ENCODE measurements around the gene RIC1. TPM values are rescaled to one million over a fixed set of nuclear protein-coding genes. Genes with fewer than 3 reads are reported as not detected.
"Not testable (repeated sequence)": the region's sequence is repeated elsewhere in the genome, so short reads cannot be mapped to it uniquely, and the experiment has no call there.

RIC1 gene
- total RNA-seq, 1 experiment from 2014 or later = 86.8 TPM

- H3K9me2 ChIP-seq (replicated peaks; ENCODE audit: insufficient read depth, low read length); H3K4me2 ChIP-seq (ENCODE audit: low read depth, low read length, poor library complexity, severe bottlenecking); H3K27ac ChIP-seq (ENCODE audit: low read length); H3K9ac ChIP-seq (ENCODE audit: low read length); H2AFZ ChIP-seq (ENCODE audit: low read length); DNase-seq; H3K27me3 ChIP-seq (ENCODE audit: low read length); H4K20me1 ChIP-seq (ENCODE audit: insufficient read depth, low read depth, low read length); H3K4me3 ChIP-seq (ENCODE audit: low read length); H3K4me1 ChIP-seq (ENCODE audit: low read length): not testable (repeated sequence)
- peaks cover 100% of the 10 kb centered on the region for H3K79me2 ChIP-seq (ENCODE audit: low read length)
- H3K9me3 ChIP-seq (ENCODE audit: low read length) = peaks cover 10% of the 10 kb centered on the region
- peaks cover 85% of the 10 kb centered on the region for H3K36me3 ChIP-seq (ENCODE audit: insufficient read depth, low read length)
These were observed 33.9 kb downstream of the RIC1 start for GRCh38 chr9:5662804-5663203.

DNA sequence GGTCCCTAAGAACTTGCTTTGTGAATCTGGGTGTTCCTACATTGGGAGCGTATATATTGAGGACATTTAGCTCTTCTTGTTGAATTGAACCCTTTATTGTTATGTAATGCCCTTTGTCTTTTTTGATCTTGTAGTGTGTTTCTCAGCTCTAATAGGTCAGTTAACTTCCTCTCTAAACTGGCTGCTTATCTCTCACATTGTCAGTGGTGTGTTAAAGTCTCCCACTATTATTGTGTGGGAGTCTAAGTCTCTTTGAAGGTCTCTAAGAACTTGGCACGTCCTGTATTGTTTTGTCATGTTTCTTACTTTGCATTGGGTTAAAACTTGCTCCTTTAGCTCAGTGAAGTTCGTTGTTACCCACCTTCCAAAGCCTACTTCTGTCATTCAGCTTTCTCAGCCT, 36.2 kb downstream of the RIC1 start:
- Histone ChIP-seq H3K9ac (ENCODE audit: low read length) (no peak overlapping the region), H3K36me3 (ENCODE audit: insufficient read depth, low read length) (peaks cover 65% of the 10 kb centered on the region), H4K20me1 (ENCODE audit: insufficient read depth, low read depth, low read length) (no peaks in the 10 kb centered on the region; the same call in 1 of the 2 replicates), H3K4me2 (ENCODE audit: low read depth, low read length, poor library complexity, severe bottlenecking) (no peak overlapping the region), H3K4me3 (ENCODE audit: low read length) (no peak overlapping the region), H3K9me2 (replicated peaks; ENCODE audit: insufficient read depth, low read length) (no peaks in the 10 kb centered on the region), H3K79me2 (ENCODE audit: low read length) (peaks cover 100% of the 10 kb centered on the region), H3K27me3 (ENCODE audit: low read length) (no peaks in the 10 kb centered on the region), H3K9me3 (ENCODE audit: low read length) (peaks cover 5% of the 10 kb centered on the region; the same call in 1 of the 2 replicates), H3K4me1 (ENCODE audit: low read length) (no peaks in the 10 kb centered on the region), H3K27ac (ENCODE audit: low read length) (no peak overlapping the region), H2AFZ (ENCODE audit: low read length) (no peak overlapping the region)
- DNase-seq = no peak

DNA sequence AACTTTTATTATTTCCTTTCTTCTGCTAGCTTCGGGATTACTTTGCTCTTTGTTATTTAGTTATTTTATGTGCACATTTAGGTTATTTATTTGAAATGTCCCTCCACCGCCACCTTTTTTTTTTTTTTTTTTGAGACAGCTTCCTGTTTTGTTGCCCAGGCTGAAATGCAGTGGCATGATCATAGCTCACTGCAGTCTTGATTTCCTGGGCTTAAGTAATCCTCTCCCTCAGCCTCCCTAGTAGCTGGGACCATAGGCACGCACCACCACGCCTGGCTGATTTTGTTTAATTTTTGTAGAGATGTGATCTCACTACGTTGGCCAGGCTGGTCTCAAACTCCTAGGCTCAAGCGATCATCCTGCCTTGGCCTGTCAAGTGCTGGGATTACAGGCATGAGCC, 38.5 kb downstream of the RIC1 start:
- no peak for DNase-seq
- no peaks in the 10 kb centered on the region for H3K4me1 ChIP-seq (ENCODE audit: low read length)
- no peak overlapping the region for H3K27ac ChIP-seq (ENCODE audit: low read length)
- no peak overlapping the region for H2AFZ ChIP-seq (ENCODE audit: low read length)
- no peak overlapping the region for H3K4me2 ChIP-seq (ENCODE audit: low read depth, low read length, poor library complexity, severe bottlenecking)
- H4K20me1 ChIP-seq (ENCODE audit: insufficient read depth, low read depth, low read length) = no peaks in the 10 kb centered on the region; the same call in 1 of the 2 replicates
- H3K36me3 ChIP-seq (ENCODE audit: insufficient read depth, low read length) = peaks cover 44% of the 10 kb centered on the region
- peaks cover 99% of the 10 kb centered on the region for H3K79me2 ChIP-seq (ENCODE audit: low read length)
- no peak overlapping the region for H3K4me3 ChIP-seq (ENCODE audit: low read length)
- H3K9me2 ChIP-seq (replicated peaks; ENCODE audit: insufficient read depth, low read length) = no peaks in the 10 kb centered on the region
- no peak overlapping the region for H3K9ac ChIP-seq (ENCODE audit: low read length)
- no peaks in the 10 kb centered on the region for H3K27me3 ChIP-seq (ENCODE audit: low read length)
- peaks cover 6% of the 10 kb centered on the region; the same call in 1 of the 2 replicates for H3K9me3 ChIP-seq (ENCODE audit: low read length)

DNA sequence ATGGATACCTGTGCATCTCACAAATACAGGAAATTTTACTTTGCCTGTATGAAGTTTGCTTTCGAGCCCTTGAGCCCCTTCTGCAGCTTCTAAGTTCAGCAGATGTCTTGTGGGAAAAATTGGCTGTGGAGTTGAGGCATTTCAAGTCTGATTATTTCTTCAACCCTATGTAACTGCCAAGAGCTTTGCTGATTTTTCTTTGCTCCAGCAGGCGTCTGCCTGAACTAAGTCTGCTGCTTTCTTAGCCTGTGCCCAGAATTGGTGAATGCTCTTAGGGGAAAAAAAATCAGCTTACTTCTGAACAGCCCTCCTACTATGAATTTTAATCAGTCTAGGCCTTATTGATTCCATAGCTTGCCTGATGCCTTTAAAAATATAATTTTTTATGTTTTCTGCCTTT, 41.2 kb downstream of the RIC1 start:
- Histone ChIP-seq H3K79me2 (ENCODE audit: low read length) (peaks cover 99% of the 10 kb centered on the region), H3K4me1 (ENCODE audit: low read length) (no peaks in the 10 kb centered on the region), H4K20me1 (ENCODE audit: insufficient read depth, low read depth, low read length) (no peaks in the 10 kb centered on the region), H2AFZ (ENCODE audit: low read length) (no peak overlapping the region), H3K4me3 (ENCODE audit: low read length) (no peak overlapping the region), H3K9me2 (replicated peaks; ENCODE audit: insufficient read depth, low read length) (no peaks in the 10 kb centered on the region), H3K36me3 (ENCODE audit: insufficient read depth, low read length) (peaks cover 27% of the 10 kb centered on the region), H3K4me2 (ENCODE audit: low read depth, low read length, poor library complexity, severe bottlenecking) (no peak overlapping the region), H3K27me3 (ENCODE audit: low read length) (no peaks in the 10 kb centered on the region), H3K9me3 (ENCODE audit: low read length) (peaks cover 6% of the 10 kb centered on the region; the same call in 1 of the 2 replicates), H3K9ac (ENCODE audit: low read length) (no peak overlapping the region), H3K27ac (ENCODE audit: low read length) (no peak overlapping the region)
- DNase-seq = no peak

DNA sequence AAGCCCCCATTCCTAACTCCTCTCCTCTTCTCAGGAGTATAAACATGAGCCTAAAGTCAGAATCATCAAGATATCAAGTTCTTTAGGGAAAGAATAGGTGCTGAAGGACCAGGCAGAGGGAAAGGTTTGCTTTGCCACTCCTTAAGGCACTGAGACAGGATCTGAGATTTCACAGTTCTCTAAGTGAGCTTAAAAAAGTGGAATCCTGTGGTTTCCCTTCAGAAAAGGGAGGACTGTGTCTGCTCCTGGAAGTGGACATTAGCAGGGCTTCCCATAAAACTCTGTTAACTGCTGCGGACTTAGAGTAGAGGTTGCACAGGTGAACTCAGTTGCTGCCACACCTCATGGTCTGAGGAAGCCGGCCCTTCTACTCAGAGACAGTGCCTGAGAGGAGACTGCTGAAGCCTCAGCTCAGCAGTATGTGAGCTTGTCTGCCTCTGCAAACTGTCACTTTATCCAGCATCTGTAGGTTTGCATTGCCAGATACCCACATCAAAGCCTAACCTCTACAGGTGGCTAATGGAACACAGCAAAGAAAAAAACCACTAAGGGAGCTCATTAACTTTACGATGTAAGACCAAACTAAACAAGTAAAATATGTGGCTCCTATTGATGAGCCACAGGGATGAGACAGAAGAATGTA, 42.9 kb downstream of the RIC1 start:
- peaks cover 99% of the 10 kb centered on the region for H3K79me2 ChIP-seq (ENCODE audit: low read length)
- H3K9ac ChIP-seq (ENCODE audit: low read length) = no peak overlapping the region
- no peak overlapping the region for H3K27ac ChIP-seq (ENCODE audit: low read length)
- no peak overlapping the region for H3K4me3 ChIP-seq (ENCODE audit: low read length)
- H3K4me1 ChIP-seq (ENCODE audit: low read length) = no peaks in the 10 kb centered on the region
- peaks cover 16% of the 10 kb centered on the region for H3K36me3 ChIP-seq (ENCODE audit: insufficient read depth, low read length)
- H3K4me2 ChIP-seq (ENCODE audit: low read depth, low read length, poor library complexity, severe bottlenecking) = no peak overlapping the region
- H3K27me3 ChIP-seq (ENCODE audit: low read length) = no peaks in the 10 kb centered on the region
- peaks cover 12% of the 10 kb centered on the region for H3K9me3 ChIP-seq (ENCODE audit: low read length)
- H3K9me2 ChIP-seq (replicated peaks; ENCODE audit: insufficient read depth, low read length) = no peaks in the 10 kb centered on the region
- no peak overlapping the region for H2AFZ ChIP-seq (ENCODE audit: low read length)
- no peak for DNase-seq
- no peaks in the 10 kb centered on the region for H4K20me1 ChIP-seq (ENCODE audit: insufficient read depth, low read depth, low read length)

DNA sequence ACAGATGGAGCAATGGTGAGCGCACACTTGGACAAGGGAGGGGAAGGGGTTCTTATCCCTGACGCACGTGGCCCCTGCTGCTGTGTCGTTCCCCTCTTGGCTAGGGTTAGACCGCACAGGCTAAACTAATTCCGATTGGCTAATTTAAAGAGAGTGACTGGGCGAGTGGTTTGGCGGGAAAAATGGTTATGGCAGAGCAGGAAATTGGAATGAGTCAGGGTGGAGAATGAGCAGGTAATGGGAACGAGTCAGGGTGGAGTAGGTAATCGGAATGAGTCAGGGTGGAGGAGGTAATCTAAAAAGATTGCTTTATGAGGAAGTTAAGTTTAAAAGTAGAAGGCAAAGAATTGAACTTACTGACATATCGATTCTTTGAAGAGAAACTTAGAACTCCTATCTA, 46.1 kb downstream of the RIC1 start:
- H3K4me3 ChIP-seq (ENCODE audit: low read length); H4K20me1 ChIP-seq (ENCODE audit: insufficient read depth, low read depth, low read length); H3K27ac ChIP-seq (ENCODE audit: low read length); H3K27me3 ChIP-seq (ENCODE audit: low read length); H3K9ac ChIP-seq (ENCODE audit: low read length); DNase-seq; H3K4me2 ChIP-seq (ENCODE audit: low read depth, low read length, poor library complexity, severe bottlenecking); H3K9me2 ChIP-seq (replicated peaks; ENCODE audit: insufficient read depth, low read length); H2AFZ ChIP-seq (ENCODE audit: low read length); H3K4me1 ChIP-seq (ENCODE audit: low read length): not testable (repeated sequence)
- Histone ChIP-seq H3K9me3 (ENCODE audit: low read length) (peaks cover 10% of the 10 kb centered on the region; the same call in 1 of the 2 replicates), H3K79me2 (ENCODE audit: low read length) (peaks cover 75% of the 10 kb centered on the region), H3K36me3 (ENCODE audit: insufficient read depth, low read length) (peaks cover 16% of the 10 kb centered on the region)

GRCh38 chr9:5683591-5683990, 54.7 kb downstream of the RIC1 start:
- DNase-seq; H3K9me3 ChIP-seq (ENCODE audit: low read length); H3K4me3 ChIP-seq (ENCODE audit: low read length): not testable (repeated sequence)

GRCh38 chr9:5684101-5684500, 55.2 kb downstream of the RIC1 start:
- Histone ChIP-seq H3K4me3 (ENCODE audit: low read length) (no peak overlapping the region), H3K36me3 (ENCODE audit: insufficient read depth, low read length) (peaks cover 7% of the 10 kb centered on the region), H3K27me3 (ENCODE audit: low read length) (no peaks in the 10 kb centered on the region), H3K9me3 (ENCODE audit: low read length) (no peaks in the 10 kb centered on the region), H3K9ac (ENCODE audit: low read length) (no peak overlapping the region), H3K79me2 (ENCODE audit: low read length) (peaks cover 64% of the 10 kb centered on the region), H3K4me1 (ENCODE audit: low read length) (no peaks in the 10 kb centered on the region; the same call in 1 of the 2 replicates), H4K20me1 (ENCODE audit: insufficient read depth, low read depth, low read length) (no peaks in the 10 kb centered on the region), H2AFZ (ENCODE audit: low read length) (no peak overlapping the region), H3K4me2 (ENCODE audit: low read depth, low read length, poor library complexity, severe bottlenecking) (no peak overlapping the region), H3K9me2 (replicated peaks; ENCODE audit: insufficient read depth, low read length) (no peaks in the 10 kb centered on the region), H3K27ac (ENCODE audit: low read length) (no peak overlapping the region)
- no peak for DNase-seq

More at GRCh38 chr9:5683591-5683990, 54.7 kb downstream of the RIC1 start:
- H3K27me3 ChIP-seq (ENCODE audit: low read length); H2AFZ ChIP-seq (ENCODE audit: low read length); H4K20me1 ChIP-seq (ENCODE audit: insufficient read depth, low read depth, low read length); H3K4me2 ChIP-seq (ENCODE audit: low read depth, low read length, poor library complexity, severe bottlenecking); H3K36me3 ChIP-seq (ENCODE audit: insufficient read depth, low read length); H3K27ac ChIP-seq (ENCODE audit: low read length); H3K4me1 ChIP-seq (ENCODE audit: low read length); H3K9ac ChIP-seq (ENCODE audit: low read length); H3K9me2 ChIP-seq (replicated peaks; ENCODE audit: insufficient read depth, low read length): not testable (repeated sequence)
- peaks cover 61% of the 10 kb centered on the region for H3K79me2 ChIP-seq (ENCODE audit: low read length)
